CD14-positive monocyte (primary cell): ENCODE measurements around the gene LY6G5B. TPM values are rescaled to one million over a fixed set of nuclear protein-coding genes. Genes with fewer than 3 reads are reported as not detected.

Experiments
- DNase-seq, 3 donors: peaks; one replicate each; pipeline ENCODE4 v3.0.0-alpha.2; 2011 to 2022
- H2AFZ ChIP-seq: 2 replicates; pipeline ENCODE4 v1.6.0; 2012; ENCODE audit warnings: mild to moderate bottlenecking, low read depth, low read length, inconsistent platforms; ENCODE audit not compliant: insufficient read depth, poor library complexity, severe bottlenecking
- H3K27ac ChIP-seq, 2 donors: 1 replicate in 1 of 2; 2 replicates in 1 of 2; pipeline ENCODE4 v1.5.1; 2012 to 2013; ENCODE audit warnings: low read length in 2 of 2, control low read depth in 1 of 2, inconsistent platforms in 1 of 2, low read depth in 1 of 2, mild to moderate bottlenecking in 1 of 2
- H3K27me3 ChIP-seq, 2 donors: one replicate each; pipeline versions ENCODE4 v1.6.0 to v1.6.1; 2011 to 2013; ENCODE audit warnings: low read length in 2 of 2; ENCODE audit not compliant: control insufficient read depth in 2 of 2, insufficient read depth in 2 of 2
- H3K36me3 ChIP-seq, 2 donors: replicated peaks in 1 of 2; 1 replicate in 1 of 2; 2 replicates in 1 of 2; pipeline versions ENCODE4 v1.5.1 to v1.6.1; 2012 to 2013; ENCODE audit warnings: low read length in 2 of 2, control low read depth in 1 of 2, inconsistent platforms in 1 of 2, mild to moderate bottlenecking in 1 of 2; ENCODE audit not compliant: insufficient read depth in 2 of 2, control insufficient read depth in 1 of 2
- H3K4me1 ChIP-seq, 2 donors: 1 replicate in 1 of 2; 2 replicates in 1 of 2; pipeline versions ENCODE4 v1.5.1 to v1.6.1; 2012 to 2013; ENCODE audit warnings: low read length in 2 of 2, control low read depth in 1 of 2, inconsistent platforms in 1 of 2, mild to moderate bottlenecking in 1 of 2, moderate library complexity in 1 of 2; ENCODE audit not compliant: insufficient read depth in 2 of 2, control insufficient read depth in 1 of 2
- H3K4me2 ChIP-seq: replicated peaks from 2 replicates; pipeline ENCODE3; 2012; ENCODE audit warnings: low read length, moderate library complexity, mild to moderate bottlenecking; ENCODE audit not compliant: poor library complexity, severe bottlenecking; ENCODE audit errors: extremely low read depth
- H3K4me3 ChIP-seq, 3 experiments: fragments of 200-600 bp in 1 of 3; sonication (generic) in 1 of 3; replicated peaks in 1 of 3; 1 replicate in 2 of 3; 2 replicates in 1 of 3; pipeline ENCODE4 v1.5.1; 2011 to 2013; ENCODE audit warnings: low read length in 3 of 3, mild to moderate bottlenecking in 3 of 3, control low read depth in 2 of 3, low read depth in 2 of 3, inconsistent platforms in 1 of 3, moderate library complexity in 1 of 3
- H3K79me2 ChIP-seq: 2 replicates; pipeline ENCODE4 v1.6.0; 2012; ENCODE audit warnings: mild to moderate bottlenecking, control low read depth, inconsistent platforms, low read length, moderate library complexity; ENCODE audit not compliant: insufficient read depth
- H3K9ac ChIP-seq: 2 replicates; pipeline ENCODE4 v1.6.0; 2017; ENCODE audit warnings: low read length, mild to moderate bottlenecking; ENCODE audit not compliant: insufficient read depth, poor library complexity, severe bottlenecking
- H3K9me3 ChIP-seq, 2 donors: replicated peaks in 1 of 2; 1 replicate in 1 of 2; 2 replicates in 1 of 2; pipeline versions ENCODE4 v1.5.1 to v1.6.1; 2012 to 2013; ENCODE audit warnings: low read length in 2 of 2, control low read depth in 1 of 2; ENCODE audit not compliant: control insufficient read depth in 1 of 2, insufficient read depth in 1 of 2
- H4K20me1 ChIP-seq: 2 replicates; pipeline ENCODE4 v1.6.0; 2012; ENCODE audit warnings: mild to moderate bottlenecking, low read length, control low read depth, moderate library complexity; ENCODE audit not compliant: insufficient read depth
- H3K27ac Mint-ChIP-seq, 7 donors: one replicate each; pipeline ENCODE4 v1.8.0; 2020; ENCODE audit warnings: mild to moderate bottlenecking in 7 of 7, mixed read lengths in 7 of 7, moderate library complexity in 6 of 7, inconsistent platforms in 2 of 7
- H3K27me3 Mint-ChIP-seq, 3 donors: one replicate each; pipeline ENCODE4 v1.8.0; 2021 to 2022; ENCODE audit warnings: low read depth in 3 of 3, mild to moderate bottlenecking in 3 of 3, mixed read lengths in 3 of 3, moderate library complexity in 3 of 3, inconsistent platforms in 1 of 3
- H3K36me3 Mint-ChIP-seq, 2 donors: one replicate each; pipeline ENCODE4 v1.8.0; 2020; ENCODE audit warnings: mixed read lengths in 2 of 2, inconsistent platforms in 1 of 2, mild to moderate bottlenecking in 1 of 2
- H3K4me1 Mint-ChIP-seq: one replicate; pipeline ENCODE4 v1.8.0; 2020; ENCODE audit warnings: mild to moderate bottlenecking, mixed read lengths
- H3K4me3 Mint-ChIP-seq, 2 donors: one replicate each; pipeline ENCODE4 v1.8.0; 2020; ENCODE audit warnings: mild to moderate bottlenecking in 2 of 2, mixed read lengths in 2 of 2, moderate library complexity in 1 of 2
- H3K9me3 Mint-ChIP-seq, 7 donors: one replicate each; pipeline ENCODE4 v1.8.0; 2020 to 2022; ENCODE audit warnings: mixed read lengths in 7 of 7, mild to moderate bottlenecking in 6 of 7, moderate library complexity in 6 of 7, inconsistent platforms in 2 of 7
- CTCF ChIP-seq: fragments of 200-600 bp; IDR thresholded peaks from one replicate; pipeline ENCODE4 v1.8.0; 2022; ENCODE audit warnings: antibody characterized with exemption, mild to moderate bottlenecking
- WGBS: methylation state at CpG from one replicate; pipeline ENCODE4 v1.1.5; 2013; ENCODE audit warnings: missing lambda C conversion rate; ENCODE audit not compliant: insufficient coverage; 5-methylcytosine and 5-hydroxymethylcytosine counted together
- intact Hi-C, 2 donors: fragments of 100-400 bp; cut with micrococcal nuclease; formaldehyde crosslinking; loops; one replicate each; pipeline versions ENCODE4 v1.15.0 to v1.15.1; 2023
- polyA plus RNA-seq, 3 donors: library from polyadenylated mRNA; depleted of rRNA in 1 of 3; unstranded in 2 of 3; stranded (reverse) in 1 of 3; fragments of 300-500 nt in 2 of 3; fragments of >200 nt in 1 of 3; fragmentation: Illumina TruSeq in 2 of 3; gene quantifications; 1 replicate in 2 of 3; 2 replicates in 1 of 3; pipeline ENCODE4 v1.2.3, GENCODE V29; 2012 to 2021

LY6G5B gene
- polyA plus RNA-seq, 3 donors: 0.17 to 55.1 TPM; not detected in 1

GRCh38 chr6:31660381-31661261 is 9.2 kb upstream of the LY6G5B start, which contains the start of gene C6orf47:
C6orf47 (minus strand) TSS chr6:31660778; CDS start chr6:31659947, 831 bp downstream.
- H3K9me3 Mint-ChIP-seq: peaks cover 0 to 2% (median 0%) of the 10 kb centered on the region in 7 donors
- Histone ChIP-seq H3K27me3 (no peaks in the 10 kb centered on the region), H3K4me3 (peak within 1 kb of the TSS; percentile 71 to 89 (median 79)), H2AFZ (peak within 1 kb of the TSS; percentile 78), H3K4me1 (peaks cover 58 to 83% of the 10 kb centered on the region in 2 donors), H3K9ac (peak within 1 kb of the TSS; percentile 77), H4K20me1 (peaks cover 26% of the 10 kb centered on the region), H3K4me2 (peak within 1 kb of the TSS; percentile 87), H3K27ac (peak within 1 kb of the TSS; percentile 70 to 80), H3K9me3 (no peaks in the 10 kb centered on the region), H3K79me2 (peaks cover 79% of the 10 kb centered on the region), H3K36me3 (peaks cover 15 to 51% of the 10 kb centered on the region in 2 donors)
- peak within 1 kb of the TSS; percentile 92 to 97 (median 95) for H3K27ac Mint-ChIP-seq
- peaks cover 43 to 67% of the 10 kb centered on the region in 2 donors for H3K36me3 Mint-ChIP-seq
- H3K4me3 Mint-ChIP-seq: peak within 1 kb of the TSS; percentile 93 to 97
- TF ChIP-seq CTCF: no peak
- peaks cover 77% of the 10 kb centered on the region for H3K4me1 Mint-ChIP-seq
- intact Hi-C loops: loop anchor here in 1 of 2 donors (5.0 kb wide), 1 partner anchor 113 kb away; the partner anchor contains the start of genes ATP6V1G2 and NFKBIL1
- H3K27me3 Mint-ChIP-seq: peaks cover 0 to under 1% (median 0%) of the 10 kb centered on the region in 3 donors
- DNase-seq: peak in 2 of 3 donors; percentile 57 to 67
- WGBS: under 1% methylated on average over 51 of the region's 52 CpGs
